ENCODE measurements around the gene MGAT4A. TPM values are rescaled to one million over a fixed set of nuclear protein-coding genes. Genes with fewer than 3 reads are reported as not detected.

MGAT4A gene
- total RNA-seq, 1 donor from 2014 or later = 33.5 TPM

DNA sequence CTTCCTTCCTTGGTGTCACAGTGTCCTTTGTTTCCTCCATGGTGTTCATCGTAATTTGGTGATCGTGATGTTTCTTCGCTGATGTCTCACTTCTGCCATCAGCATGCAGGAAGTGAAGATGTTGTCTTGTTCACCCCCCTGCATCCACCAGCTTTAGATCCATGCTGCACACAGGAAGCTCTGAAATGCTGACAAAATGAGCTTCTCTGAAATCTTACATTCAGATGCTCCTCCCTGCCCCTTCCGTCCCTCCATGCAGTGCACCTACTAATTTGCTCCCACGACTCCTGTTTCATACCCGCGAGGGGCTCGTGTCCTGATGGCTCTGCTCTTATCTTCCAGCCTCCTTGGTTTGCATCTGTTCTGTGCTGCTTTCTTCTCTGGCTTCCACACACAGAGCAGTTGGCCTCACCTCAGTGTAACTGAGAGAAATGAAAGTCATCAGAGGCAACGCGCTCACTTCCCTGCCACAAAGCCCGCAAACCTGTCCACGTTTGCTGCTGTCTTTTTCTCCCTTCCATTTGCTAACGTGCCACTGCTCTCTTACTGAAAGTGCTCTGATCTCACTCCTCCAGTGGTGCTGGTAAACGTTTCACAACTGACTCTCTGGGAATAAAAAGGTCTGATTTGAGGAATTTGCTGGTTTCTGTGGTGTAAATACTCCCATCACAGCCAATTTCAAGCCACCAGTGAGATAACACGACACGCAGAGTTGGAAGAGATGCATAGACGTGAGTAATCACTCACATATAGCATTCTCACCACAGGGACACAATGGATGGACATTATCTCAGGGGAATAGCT is 41.0 kb upstream of the MGAT4A start:
- no peak overlapping the region for H3K27ac Mint-ChIP-seq
- no peak overlapping the region for H3K4me3 Mint-ChIP-seq (ENCODE audit: low read depth)
- no peaks in the 10 kb centered on the region for H3K9me3 Mint-ChIP-seq (ENCODE audit: low read depth)
- no peaks in the 10 kb centered on the region for H3K36me3 Mint-ChIP-seq (ENCODE audit: insufficient read depth)
- TF ChIP-seq, protein P1, sequence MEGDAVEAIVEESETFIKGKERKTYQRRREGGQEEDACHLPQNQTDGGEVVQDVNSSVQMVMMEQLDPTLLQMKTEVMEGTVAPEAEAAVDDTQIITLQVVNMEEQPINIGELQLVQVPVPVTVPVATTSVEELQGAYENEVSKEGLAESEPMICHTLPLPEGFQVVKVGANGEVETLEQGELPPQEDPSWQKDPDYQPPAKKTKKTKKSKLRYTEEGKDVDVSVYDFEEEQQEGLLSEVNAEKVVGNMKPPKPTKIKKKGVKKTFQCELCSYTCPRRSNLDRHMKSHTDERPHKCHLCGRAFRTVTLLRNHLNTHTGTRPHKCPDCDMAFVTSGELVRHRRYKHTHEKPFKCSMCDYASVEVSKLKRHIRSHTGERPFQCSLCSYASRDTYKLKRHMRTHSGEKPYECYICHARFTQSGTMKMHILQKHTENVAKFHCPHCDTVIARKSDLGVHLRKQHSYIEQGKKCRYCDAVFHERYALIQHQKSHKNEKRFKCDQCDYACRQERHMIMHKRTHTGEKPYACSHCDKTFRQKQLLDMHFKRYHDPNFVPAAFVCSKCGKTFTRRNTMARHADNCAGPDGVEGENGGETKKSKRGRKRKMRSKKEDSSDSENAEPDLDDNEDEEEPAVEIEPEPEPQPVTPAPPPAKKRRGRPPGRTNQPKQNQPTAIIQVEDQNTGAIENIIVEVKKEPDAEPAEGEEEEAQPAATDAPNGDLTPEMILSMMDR (IDR thresholded peaks at IDR 0.05; ENCODE audit: unreplicated experiment) = no peak
- DNase-seq (ENCODE audit: low spot score, unreplicated experiment) = no peak
- H3K4me1 Mint-ChIP-seq (ENCODE audit: low read depth) = peaks cover 3% of the 10 kb centered on the region
- H3K27me3 Mint-ChIP-seq = peaks cover 19% of the 10 kb centered on the region

DNA sequence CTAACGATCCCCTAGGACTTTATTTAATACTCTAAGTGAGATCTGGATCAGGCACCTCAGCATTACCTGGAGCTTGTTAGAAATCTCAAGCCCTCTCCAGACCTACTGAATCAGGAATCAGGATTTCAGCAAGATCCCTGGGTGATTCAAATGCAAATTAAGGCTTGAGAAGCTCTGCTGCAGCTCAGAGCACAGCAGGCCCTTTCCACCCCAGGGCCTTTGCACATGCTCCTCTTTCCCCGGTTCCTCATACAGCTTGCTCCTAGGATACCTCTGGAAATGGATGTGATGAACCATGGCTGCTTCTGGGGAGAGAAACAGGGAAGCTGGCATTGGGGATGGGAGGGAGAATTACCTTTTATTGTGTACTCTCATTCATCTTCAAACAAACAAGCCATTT is 40.3 kb upstream of the MGAT4A start:
- H3K4me3 Mint-ChIP-seq (ENCODE audit: low read depth) = no peak overlapping the region
- TF ChIP-seq, protein P1 (IDR thresholded peaks at IDR 0.05; ENCODE audit: unreplicated experiment) = no peak
- H3K27me3 Mint-ChIP-seq = peaks cover 22% of the 10 kb centered on the region
- no peak for DNase-seq (ENCODE audit: low spot score, unreplicated experiment)
- peaks cover 3% of the 10 kb centered on the region for H3K4me1 Mint-ChIP-seq (ENCODE audit: low read depth)
- no peaks in the 10 kb centered on the region for H3K36me3 Mint-ChIP-seq (ENCODE audit: insufficient read depth)
- H3K27ac Mint-ChIP-seq = no peak overlapping the region
- H3K9me3 Mint-ChIP-seq (ENCODE audit: low read depth) = no peaks in the 10 kb centered on the region

DNA sequence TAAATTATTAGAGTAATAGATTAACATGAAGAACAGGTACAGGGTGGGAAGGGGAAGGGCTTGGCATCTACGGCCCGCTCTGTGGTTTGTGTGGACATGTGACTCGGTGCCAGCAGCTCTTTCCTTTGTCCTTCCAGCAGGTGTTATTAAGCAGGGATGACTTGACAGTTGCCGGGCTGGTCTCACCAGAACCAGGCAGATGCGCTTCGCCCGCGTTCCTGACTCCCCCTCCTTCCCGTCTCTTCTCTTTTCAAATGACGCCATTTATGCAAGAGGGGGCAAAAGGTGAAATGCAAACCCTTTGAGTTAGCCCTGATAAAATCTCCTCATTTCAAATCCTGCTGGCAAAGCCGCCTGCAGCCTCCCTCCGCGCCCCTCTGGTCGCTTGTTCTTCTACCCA is 38.9 kb upstream of the MGAT4A start:
- TF ChIP-seq, protein P1 (IDR thresholded peaks at IDR 0.05; ENCODE audit: unreplicated experiment) = no peak
- no peak for DNase-seq (ENCODE audit: low spot score, unreplicated experiment)
- H3K27me3 Mint-ChIP-seq = peaks cover 22% of the 10 kb centered on the region
- H3K9me3 Mint-ChIP-seq (ENCODE audit: low read depth) = no peaks in the 10 kb centered on the region
- H3K4me3 Mint-ChIP-seq (ENCODE audit: low read depth) = no peak overlapping the region
- H3K27ac Mint-ChIP-seq = no peak overlapping the region
- no peaks in the 10 kb centered on the region for H3K36me3 Mint-ChIP-seq (ENCODE audit: insufficient read depth)
- peaks cover 3% of the 10 kb centered on the region for H3K4me1 Mint-ChIP-seq (ENCODE audit: low read depth)

DNA sequence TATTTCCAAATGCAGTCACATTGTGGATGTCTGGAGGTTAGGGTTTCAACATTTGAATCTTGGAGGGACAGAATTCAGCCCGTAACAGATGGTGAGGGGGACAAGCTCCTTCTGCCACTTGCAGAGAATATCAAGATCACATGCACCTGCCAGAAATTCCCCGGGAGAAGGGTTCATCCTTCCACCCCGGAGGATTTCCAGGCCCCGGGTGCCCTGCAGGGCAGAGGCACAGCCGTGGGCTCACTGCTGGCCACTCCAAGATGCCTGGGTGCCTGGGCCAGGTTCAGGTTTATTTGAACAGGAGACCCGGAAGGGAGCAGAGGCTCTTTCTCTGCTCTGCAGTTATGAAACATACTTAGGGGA is 38.2 kb upstream of the MGAT4A start:
- Mint-ChIP-seq H3K4me3 (ENCODE audit: low read depth) (no peak overlapping the region), H3K36me3 (ENCODE audit: insufficient read depth) (no peaks in the 10 kb centered on the region), H3K27me3 (peaks cover 22% of the 10 kb centered on the region), H3K4me1 (ENCODE audit: low read depth) (peaks cover 3% of the 10 kb centered on the region), H3K27ac (no peak overlapping the region), H3K9me3 (ENCODE audit: low read depth) (no peaks in the 10 kb centered on the region)
- no peak for DNase-seq (ENCODE audit: low spot score, unreplicated experiment)
- TF ChIP-seq, protein P1 (IDR thresholded peaks at IDR 0.05; ENCODE audit: unreplicated experiment) = no peak

DNA sequence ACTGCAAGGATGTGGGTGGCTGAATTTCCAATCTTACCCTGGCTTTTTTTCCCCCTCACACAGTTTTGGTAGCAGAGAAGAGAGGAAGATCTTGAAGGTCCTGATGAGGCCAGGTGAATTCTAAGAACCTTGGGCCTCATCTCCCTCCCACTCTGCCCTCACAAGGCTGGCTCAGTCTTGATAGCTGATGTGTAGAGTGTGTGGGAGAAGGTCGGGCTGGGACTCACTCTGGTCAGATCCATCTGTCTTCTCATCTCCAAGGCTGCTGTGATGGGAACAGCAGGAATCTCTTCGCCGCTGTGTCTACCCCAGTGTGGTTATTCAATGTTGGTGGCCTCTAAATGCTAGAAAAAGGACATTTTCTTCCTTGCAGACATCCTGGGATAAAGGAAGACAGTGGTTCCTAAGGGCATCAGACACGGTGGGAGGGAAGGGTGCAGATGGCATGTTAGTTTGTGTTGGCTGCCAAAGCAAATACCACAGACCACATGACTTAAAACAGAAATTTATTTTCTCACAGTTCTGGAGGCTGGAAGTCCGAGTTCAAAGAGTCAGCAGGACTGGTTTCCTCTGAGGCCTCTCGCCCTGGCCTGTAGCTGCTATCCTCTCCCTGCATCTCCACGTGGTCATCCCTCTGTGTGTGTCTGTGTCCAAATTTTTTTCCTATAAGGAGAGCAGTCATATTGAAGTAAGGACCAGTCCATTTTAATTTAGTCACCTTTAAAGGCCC is 37.6 kb upstream of the MGAT4A start:
- DNase-seq (ENCODE audit: low spot score, unreplicated experiment) = no peak
- TF ChIP-seq, protein P1 (IDR thresholded peaks at IDR 0.05; ENCODE audit: unreplicated experiment) = no peak
- Mint-ChIP-seq H3K27me3 (peaks cover 22% of the 10 kb centered on the region), H3K9me3 (ENCODE audit: low read depth) (no peaks in the 10 kb centered on the region), H3K36me3 (ENCODE audit: insufficient read depth) (no peaks in the 10 kb centered on the region), H3K27ac (no peak overlapping the region), H3K4me3 (ENCODE audit: low read depth) (no peak overlapping the region), H3K4me1 (ENCODE audit: low read depth) (peaks cover 3% of the 10 kb centered on the region)

Data from progenitor cell of endocrine pancreas (in vitro differentiated cells).